ACC112 (cell line): ENCODE results near the gene STEAP3.

Experiments used
- H2AFZ ChIP-seq: fragments of 200-600 bp; sonication (generic); one replicate; pipeline ENCODE4 v1.6.0; 2017; ENCODE audit warnings: antibody characterized with exemption, low read length; ENCODE audit not compliant: unreplicated experiment
- H3K27ac ChIP-seq: fragments of 200-600 bp; sonication (generic); 2 replicates; pipeline ENCODE4 v1.5.1; 2014; ENCODE audit warnings: low read depth, mild to moderate bottlenecking, antibody characterized with exemption, low read length, moderate library complexity
- H3K27me3 ChIP-seq: fragments of 200-600 bp; sonication (generic); 2 replicates; pipeline ENCODE4 v1.6.1; 2014; ENCODE audit warnings: mild to moderate bottlenecking, antibody characterized with exemption, low read length, moderate library complexity, mixed read lengths; ENCODE audit not compliant: insufficient read depth
- H3K36me3 ChIP-seq: fragments of 200-600 bp; sonication (generic); 2 replicates; pipeline ENCODE4 v1.6.1; 2016; ENCODE audit warnings: mild to moderate bottlenecking, antibody characterized with exemption, low read length, moderate library complexity, mixed read lengths; ENCODE audit not compliant: insufficient read depth
- H3K4me1 ChIP-seq: fragments of 200-600 bp; sonication (generic); one replicate; pipeline ENCODE4 v1.6.1; 2016; ENCODE audit warnings: low read length, mixed read lengths; ENCODE audit not compliant: insufficient read depth, unreplicated experiment, control insufficient read depth
- H3K4me3 ChIP-seq: fragments of 200-600 bp; sonication (generic); 2 replicates; pipeline ENCODE4 v1.5.1; 2014; ENCODE audit warnings: mild to moderate bottlenecking, low read depth, low read length
- H3K79me2 ChIP-seq: fragments of 200-600 bp; sonication (generic); one replicate; pipeline ENCODE4 v1.6.0; 2016; ENCODE audit warnings: low read length; ENCODE audit not compliant: control insufficient read depth, unreplicated experiment, insufficient read depth

Gene STEAP3

DNA sequence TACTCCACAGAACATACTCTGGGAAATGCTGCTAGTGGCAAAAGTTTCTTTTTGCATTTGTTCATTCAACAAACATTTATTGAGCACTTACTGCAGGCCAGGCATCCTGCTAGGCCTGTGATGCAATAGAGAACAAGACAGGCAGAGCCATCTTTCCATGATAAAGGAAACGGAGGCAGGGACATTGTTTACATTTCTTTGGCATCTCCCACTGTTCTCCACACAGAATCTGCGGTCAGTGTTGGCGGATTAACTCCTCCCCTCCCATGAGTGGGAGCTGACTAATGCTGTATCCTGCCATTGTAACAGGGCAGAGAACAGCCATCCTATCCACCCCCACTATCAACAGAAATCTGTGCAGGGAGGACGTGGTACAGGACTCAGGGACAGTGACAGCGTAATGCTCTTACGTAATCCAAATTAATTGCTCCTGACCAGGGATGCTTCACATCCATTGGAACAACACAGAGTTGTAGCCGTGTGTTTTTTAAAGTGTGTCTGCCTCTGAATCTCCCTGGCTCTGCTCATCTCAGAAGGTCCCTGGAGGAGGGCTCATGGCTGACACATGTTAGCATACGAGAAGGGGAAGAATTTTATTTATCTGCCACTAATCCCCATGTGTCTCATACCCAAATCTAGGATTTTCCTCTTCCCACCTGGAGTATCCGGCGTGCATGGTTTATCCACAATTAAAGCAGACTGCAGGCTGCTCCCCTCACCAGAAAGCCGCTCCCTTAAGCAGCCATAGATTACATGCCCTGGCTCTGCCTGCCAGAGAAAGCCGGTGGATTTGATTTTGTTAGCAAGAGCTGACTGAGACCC is 32.3 kb downstream of the STEAP3 start:
- H3K27ac ChIP-seq, result peak overlapping the region; percentile 98
- no peaks in the 10 kb centered on the region for H3K79me2 ChIP-seq
- peak overlapping the region; percentile 23; the same call in 1 of the 2 replicates for H3K4me3 ChIP-seq

DNA sequence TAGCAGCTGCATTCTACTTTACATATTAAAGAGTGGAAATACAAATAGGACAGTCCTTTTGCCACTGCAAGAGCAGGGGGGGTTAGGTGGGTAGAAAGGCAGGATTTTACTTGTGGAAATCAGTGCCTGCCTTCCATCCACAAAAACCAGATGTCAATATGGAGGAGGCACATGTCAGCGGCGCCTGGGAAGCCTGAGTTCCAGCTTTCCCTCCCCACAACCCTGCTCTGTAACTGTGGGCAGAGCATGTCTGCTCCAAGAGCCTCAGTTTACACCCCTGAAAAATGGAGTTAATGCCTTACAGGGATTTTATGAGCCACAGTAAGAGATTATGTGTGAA is 32.9 kb downstream of the STEAP3 start:
- peak overlapping the region; percentile 98 for H3K27ac ChIP-seq

More for the DNA sequence above, 32.3 kb downstream of the STEAP3 start:
- no peaks in the 10 kb centered on the region for H3K27me3 ChIP-seq
- H3K36me3 ChIP-seq, result no peaks in the 10 kb centered on the region; the same call in 1 of the 2 replicates
- peaks cover 52% of the 10 kb centered on the region for H3K4me1 ChIP-seq
- H2AFZ ChIP-seq, result peak overlapping the region; percentile 10

DNA sequence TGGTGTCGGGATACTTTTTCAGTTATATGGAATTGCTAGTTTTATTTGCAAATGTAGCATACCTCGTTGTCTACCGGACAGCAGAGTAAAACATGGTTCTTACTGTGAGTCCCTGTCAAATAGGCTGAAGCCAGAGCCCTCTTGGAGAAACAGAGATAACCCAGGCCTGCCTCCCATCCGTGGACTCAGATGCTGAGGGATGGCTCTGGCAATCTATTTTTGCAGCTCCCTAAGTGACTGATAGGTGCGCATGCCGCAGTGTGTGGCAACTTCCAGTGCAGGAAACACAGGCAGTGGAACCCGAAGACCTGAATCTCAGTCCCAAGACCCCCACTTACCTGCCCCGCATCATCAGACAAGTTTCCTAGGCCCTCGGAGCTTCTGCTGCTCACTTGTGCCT is 33.6 kb downstream of the STEAP3 start:
- Histone ChIP-seq H2AFZ (no peak overlapping the region), H3K27me3 (no peaks in the 10 kb centered on the region), H3K36me3 (no peaks in the 10 kb centered on the region; the same call in 1 of the 2 replicates), H3K4me3 (no peak overlapping the region), H3K79me2 (no peaks in the 10 kb centered on the region), H3K4me1 (peaks cover 43% of the 10 kb centered on the region), H3K27ac (no peak overlapping the region)

More for the DNA sequence above, 32.9 kb downstream of the STEAP3 start:
- no peaks in the 10 kb centered on the region for H3K79me2 ChIP-seq
- no peak overlapping the region for H2AFZ ChIP-seq
- no peak overlapping the region; the same call in 1 of the 2 replicates for H3K4me3 ChIP-seq
- H3K4me1 ChIP-seq, result peaks cover 49% of the 10 kb centered on the region
- no peaks in the 10 kb centered on the region for H3K27me3 ChIP-seq
- no peaks in the 10 kb centered on the region; the same call in 1 of the 2 replicates for H3K36me3 ChIP-seq

DNA sequence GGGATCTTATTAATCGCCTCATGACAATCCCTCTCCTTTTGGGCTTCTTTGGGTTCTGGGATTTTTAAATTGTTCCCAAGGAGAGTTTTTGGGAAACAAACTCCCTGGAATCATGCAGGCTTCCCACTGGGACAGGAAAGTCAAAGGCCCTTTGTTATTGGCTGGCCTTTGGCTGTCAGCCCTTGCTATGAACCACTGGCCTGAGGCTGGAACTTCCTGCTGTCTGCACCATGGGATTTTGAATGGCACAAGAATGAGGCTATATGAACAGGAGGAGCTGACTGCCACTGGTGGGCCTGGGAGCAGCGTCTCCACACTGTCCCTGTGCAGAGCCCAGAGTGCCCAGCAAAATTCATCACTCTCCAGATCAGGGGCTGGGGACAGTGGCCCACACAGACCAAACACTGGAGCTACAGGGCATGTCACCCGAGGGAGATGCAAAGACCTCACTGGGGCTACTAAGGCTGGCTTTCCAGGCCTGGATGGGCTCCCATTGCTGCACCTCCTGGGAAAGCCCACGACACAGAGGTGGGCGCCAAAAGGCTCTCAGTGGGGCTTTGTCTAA is 35.7 kb downstream of the STEAP3 start:
- H2AFZ ChIP-seq, result no peak overlapping the region
- no peak overlapping the region for H3K27ac ChIP-seq
- no peak overlapping the region for H3K4me3 ChIP-seq
- H3K36me3 ChIP-seq, result no peaks in the 10 kb centered on the region; the same call in 1 of the 2 replicates
- peaks cover 24% of the 10 kb centered on the region for H3K4me1 ChIP-seq
- H3K27me3 ChIP-seq, result no peaks in the 10 kb centered on the region
- no peaks in the 10 kb centered on the region for H3K79me2 ChIP-seq

DNA sequence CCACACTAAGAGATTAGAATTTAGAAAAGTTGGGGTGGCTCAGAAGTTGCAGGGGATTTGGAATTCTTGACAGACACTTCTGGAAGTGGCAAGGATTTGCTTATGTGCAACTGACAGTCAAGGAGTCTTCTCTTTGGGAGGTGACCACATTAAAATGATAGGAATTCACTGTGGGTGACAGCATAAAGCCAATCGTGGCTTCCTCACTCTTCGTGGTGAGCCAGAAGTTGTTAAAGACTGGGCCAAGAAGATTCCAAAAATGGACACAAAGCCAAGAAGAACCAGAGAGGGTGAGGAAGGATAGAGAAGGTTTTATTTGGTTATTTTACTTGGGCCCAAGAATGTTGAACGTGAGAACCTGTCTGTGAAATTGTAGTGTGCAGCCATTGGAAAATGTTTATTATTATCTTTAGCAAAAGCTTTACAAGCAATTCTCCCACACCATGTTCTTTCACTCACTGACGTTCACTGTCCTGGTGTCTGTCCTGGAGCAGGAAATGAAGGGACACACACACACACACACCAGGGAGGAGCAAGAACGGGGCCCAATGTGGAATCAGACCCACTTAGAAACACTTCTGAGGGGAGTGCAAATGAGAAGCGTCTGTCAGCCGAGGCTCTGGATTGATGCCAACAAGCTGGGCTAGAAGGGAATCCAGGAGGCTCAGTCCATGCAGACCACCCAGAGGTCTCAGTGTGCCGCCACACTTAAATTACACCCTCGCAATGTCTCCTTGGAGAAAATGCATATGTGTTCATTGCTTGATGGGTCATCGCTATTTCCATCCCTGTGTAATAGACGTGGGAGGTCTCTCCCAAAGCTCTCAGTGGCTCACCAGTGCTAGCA is 37.2 kb downstream of the STEAP3 start:
- peaks cover 9% of the 10 kb centered on the region for H3K4me1 ChIP-seq
- H3K4me3 ChIP-seq, result no peak overlapping the region
- H3K27me3 ChIP-seq, result no peaks in the 10 kb centered on the region
- no peak overlapping the region for H2AFZ ChIP-seq
- no peaks in the 10 kb centered on the region for H3K36me3 ChIP-seq
- no peaks in the 10 kb centered on the region for H3K79me2 ChIP-seq
- H3K27ac ChIP-seq, result no peak overlapping the region

DNA sequence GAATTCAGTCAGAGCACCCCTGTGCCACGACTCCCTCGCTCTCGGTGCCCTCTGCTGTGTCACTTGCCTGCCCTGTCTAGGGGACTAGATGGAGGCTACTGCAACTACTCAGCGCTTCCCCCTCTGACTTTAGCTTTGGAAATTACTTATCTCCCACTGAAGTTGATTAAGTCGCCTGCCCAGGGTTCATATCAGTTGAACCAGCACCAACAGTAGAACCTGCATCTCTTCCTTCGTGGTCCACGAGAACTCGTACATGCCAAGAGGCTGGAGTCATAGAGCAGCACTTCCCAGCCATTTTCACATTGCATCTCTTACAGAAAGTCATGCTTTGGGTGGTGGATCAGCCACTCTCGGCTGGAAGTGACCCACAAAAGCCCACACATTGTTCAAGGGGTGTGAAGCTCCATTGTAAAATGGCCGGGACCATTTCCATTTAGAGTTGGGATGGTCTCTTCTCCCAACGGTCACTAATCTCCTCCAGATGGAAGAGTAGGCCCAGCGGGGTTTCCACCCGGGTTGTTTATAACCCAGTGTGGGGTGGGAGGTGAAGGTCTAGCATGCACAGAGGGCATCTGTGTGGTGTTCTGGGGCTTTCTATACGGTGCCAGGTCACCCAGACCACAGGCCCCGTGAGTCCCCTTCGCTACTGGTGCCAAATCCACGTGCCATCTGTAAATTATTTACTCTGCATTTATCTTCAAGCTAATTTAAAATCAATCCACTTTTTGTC is 38.0 kb downstream of the STEAP3 start:
- H3K4me3 ChIP-seq, result no peak overlapping the region
- H3K27me3 ChIP-seq, result no peaks in the 10 kb centered on the region
- no peaks in the 10 kb centered on the region for H3K79me2 ChIP-seq
- H3K27ac ChIP-seq, result no peak overlapping the region
- H3K4me1 ChIP-seq, result peaks cover 1% of the 10 kb centered on the region
- H2AFZ ChIP-seq, result no peak overlapping the region
- no peaks in the 10 kb centered on the region for H3K36me3 ChIP-seq

DNA sequence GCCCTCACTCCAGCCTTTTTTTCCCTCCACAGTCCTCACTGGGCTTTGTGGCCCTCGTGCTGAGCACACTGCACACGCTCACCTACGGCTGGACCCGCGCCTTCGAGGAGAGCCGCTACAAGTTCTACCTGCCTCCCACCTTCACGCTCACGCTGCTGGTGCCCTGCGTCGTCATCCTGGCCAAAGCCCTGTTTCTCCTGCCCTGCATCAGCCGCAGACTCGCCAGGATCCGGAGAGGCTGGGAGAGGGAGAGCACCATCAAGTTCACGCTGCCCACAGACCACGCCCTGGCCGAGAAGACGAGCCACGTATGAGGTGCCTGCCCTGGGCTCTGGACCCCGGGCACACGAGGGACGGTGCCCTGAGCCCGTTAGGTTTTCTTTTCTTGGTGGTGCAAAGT is 39.4 kb downstream of the STEAP3 start:
- H3K27me3 ChIP-seq, result no peaks in the 10 kb centered on the region
- H3K27ac ChIP-seq, result no peak overlapping the region
- H3K4me3 ChIP-seq, result no peak overlapping the region
- H3K4me1 ChIP-seq, result no peaks in the 10 kb centered on the region
- no peak overlapping the region for H2AFZ ChIP-seq
- H3K36me3 ChIP-seq, result no peaks in the 10 kb centered on the region
- H3K79me2 ChIP-seq, result no peaks in the 10 kb centered on the region

DNA sequence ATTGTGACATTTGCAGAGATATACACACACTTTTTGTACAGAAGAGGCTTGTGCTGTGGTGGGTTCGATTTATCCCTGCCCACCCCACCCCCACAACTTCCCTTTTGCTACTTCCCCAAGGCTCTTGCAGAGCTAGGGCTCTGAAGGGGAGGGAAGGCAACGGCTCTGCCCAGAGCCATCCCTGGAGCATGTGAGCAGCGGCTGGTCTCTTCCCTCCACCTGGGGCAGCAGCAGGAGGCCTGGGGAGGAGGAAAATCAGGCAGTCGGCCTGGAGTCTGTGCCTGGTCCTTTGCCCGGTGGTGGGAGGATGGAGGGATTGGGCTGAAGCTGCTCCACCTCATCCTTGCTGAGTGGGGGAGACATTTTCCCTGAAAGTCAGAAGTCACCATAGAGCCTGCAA is 40.0 kb downstream of the STEAP3 start:
- no peaks in the 10 kb centered on the region for H3K4me1 ChIP-seq
- H2AFZ ChIP-seq, result no peak overlapping the region
- no peaks in the 10 kb centered on the region for H3K27me3 ChIP-seq
- no peak overlapping the region for H3K27ac ChIP-seq
- H3K36me3 ChIP-seq, result no peaks in the 10 kb centered on the region
- no peak overlapping the region for H3K4me3 ChIP-seq
- H3K79me2 ChIP-seq, result no peaks in the 10 kb centered on the region

DNA sequence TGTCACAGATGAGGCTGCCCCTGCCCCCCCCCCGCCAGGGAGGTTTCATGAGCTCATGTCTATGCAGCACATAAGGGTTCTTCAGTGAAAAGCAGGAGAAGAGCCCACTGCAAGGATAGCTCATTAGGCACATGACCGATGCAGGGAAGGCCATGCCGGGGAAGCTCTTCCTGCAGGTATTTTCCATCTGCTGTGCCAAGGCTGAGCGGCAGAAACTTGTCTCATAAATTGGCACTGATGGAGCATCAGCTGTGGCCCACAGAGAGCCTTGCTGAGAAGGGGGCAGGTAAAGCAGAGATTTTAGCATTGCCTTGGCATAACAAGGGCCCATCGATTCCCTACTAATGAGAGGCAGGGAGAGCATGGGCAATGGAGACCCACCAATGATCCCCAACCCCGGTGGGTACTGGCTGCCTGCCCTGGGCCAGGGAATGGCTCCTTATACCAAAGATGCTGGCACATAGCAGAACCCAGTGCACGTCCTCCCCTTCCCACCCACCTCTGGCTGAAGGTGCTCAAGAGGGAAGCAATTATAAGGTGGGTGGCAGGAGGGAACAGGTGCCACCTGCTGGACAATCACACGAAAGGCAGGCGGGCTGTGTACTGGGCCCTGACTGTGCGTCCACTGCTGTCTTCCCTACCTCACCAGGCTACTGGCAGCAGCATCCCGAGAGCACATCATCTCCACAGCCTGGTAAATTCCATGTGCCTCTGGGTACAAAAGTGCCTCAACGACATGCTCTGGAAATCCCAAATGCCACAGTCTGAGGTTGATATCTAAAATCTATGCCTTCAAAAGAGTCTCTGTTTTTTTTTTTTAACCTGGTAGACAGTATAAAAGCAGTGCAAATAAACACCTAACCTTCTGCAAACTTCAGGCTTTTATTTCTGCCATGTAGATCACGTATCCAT is 41.4 kb downstream of the STEAP3 start:
- Histone ChIP-seq H2AFZ (no peak overlapping the region), H3K4me1 (no peaks in the 10 kb centered on the region), H3K27me3 (no peaks in the 10 kb centered on the region), H3K27ac (no peak overlapping the region), H3K4me3 (no peak overlapping the region), H3K79me2 (no peaks in the 10 kb centered on the region), H3K36me3 (no peaks in the 10 kb centered on the region)
